ENCODE results near the gene PRICKLE2.

The PRICKLE2 gene

GRCh38 chr3:64215559-64215958, 9.7 kb downstream of the PRICKLE2 start:
- Histone ChIP-seq H3K4me2 (ENCODE audit: low read length) (no peak overlapping the region), H3K4me1 (ENCODE audit: insufficient read depth, low read length, severe bottlenecking) (no peaks in the 10 kb centered on the region)

GRCh38 chr3:64215103-64215502, 10.2 kb downstream of the PRICKLE2 start:
- Histone ChIP-seq H3K27ac (ENCODE audit: low read depth, low read length, poor library complexity, severe bottlenecking) (no peak overlapping the region), H3K4me3 (ENCODE audit: low read depth, low read length, poor library complexity, severe bottlenecking) (no peak overlapping the region), H3K4me1 (ENCODE audit: insufficient read depth, low read length, severe bottlenecking) (no peaks in the 10 kb centered on the region), H3K27me3 (ENCODE audit: insufficient read depth, low read length) (no peaks in the 10 kb centered on the region), H2AFZ (ENCODE audit: low read length) (no peak overlapping the region), H3K79me2 (ENCODE audit: insufficient read depth, low read length) (no peaks in the 10 kb centered on the region), H3K9me2 (ENCODE audit: low read depth, low read length) (no peaks in the 10 kb centered on the region), H3F3A (ENCODE audit: insufficient read depth, low read length) (no peaks in the 10 kb centered on the region), H3K9me3 (ENCODE audit: low read length) (no peaks in the 10 kb centered on the region), H4K20me1 (ENCODE audit: insufficient read depth, low read length) (no peaks in the 10 kb centered on the region), H3K9ac (ENCODE audit: low read length) (no peak overlapping the region), H3K4me2 (ENCODE audit: low read length) (no peak overlapping the region), H3K36me3 (ENCODE audit: insufficient read depth, low read length) (no peaks in the 10 kb centered on the region)
- TF ChIP-seq CTCF (IDR thresholded peaks at IDR 0.05; ENCODE audit: low read length) (no peak), EZH2 (IDR thresholded peaks at IDR 0.05; ENCODE audit: borderline replicate concordance, low read length) (no peak)

More at GRCh38 chr3:64215559-64215958, 9.7 kb downstream of the PRICKLE2 start:
- Histone ChIP-seq H3K9ac (ENCODE audit: low read length) (no peak overlapping the region), H3K4me3 (ENCODE audit: low read depth, low read length, poor library complexity, severe bottlenecking) (no peak overlapping the region), H3F3A (ENCODE audit: insufficient read depth, low read length) (no peaks in the 10 kb centered on the region), H3K79me2 (ENCODE audit: insufficient read depth, low read length) (no peaks in the 10 kb centered on the region), H3K9me3 (ENCODE audit: low read length) (no peaks in the 10 kb centered on the region), H3K27ac (ENCODE audit: low read depth, low read length, poor library complexity, severe bottlenecking) (no peak overlapping the region), H3K9me2 (ENCODE audit: low read depth, low read length) (no peaks in the 10 kb centered on the region), H4K20me1 (ENCODE audit: insufficient read depth, low read length) (no peaks in the 10 kb centered on the region), H3K36me3 (ENCODE audit: insufficient read depth, low read length) (no peaks in the 10 kb centered on the region), H3K27me3 (ENCODE audit: insufficient read depth, low read length) (no peaks in the 10 kb centered on the region), H2AFZ (ENCODE audit: low read length) (no peak overlapping the region)
- TF ChIP-seq CTCF (IDR thresholded peaks at IDR 0.05; ENCODE audit: low read length) (no peak), EZH2 (IDR thresholded peaks at IDR 0.05; ENCODE audit: borderline replicate concordance, low read length) (no peak)

DNA sequence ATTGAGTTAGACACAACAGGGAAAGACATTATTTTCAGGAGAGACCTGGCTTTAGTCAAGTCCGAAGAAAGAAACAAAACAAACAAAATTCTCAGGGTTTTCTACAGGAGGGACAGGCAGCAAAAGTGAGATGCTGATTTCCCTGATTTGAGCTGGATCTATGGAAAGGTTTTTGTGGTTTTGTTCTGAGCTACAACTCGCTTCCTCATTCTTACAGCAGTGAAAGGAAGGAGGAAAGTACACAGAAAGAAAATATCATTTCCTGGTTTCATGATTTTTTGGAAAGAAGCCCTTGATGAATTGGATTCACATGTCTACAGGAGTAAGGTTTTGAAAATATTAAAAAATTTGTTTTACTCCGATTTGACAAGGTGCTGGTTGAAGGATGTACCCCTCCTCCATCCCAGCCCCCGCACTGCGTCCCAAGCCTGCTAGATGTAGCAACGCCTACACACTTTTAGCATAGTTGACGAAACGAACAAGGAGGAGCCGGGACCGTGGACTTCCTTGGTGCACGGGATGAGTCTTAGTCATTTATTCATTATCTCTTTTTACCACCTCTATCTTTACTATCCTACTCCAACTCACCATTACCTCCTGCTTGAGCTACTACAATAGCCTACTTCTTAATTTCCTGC, 10.8 kb downstream of the PRICKLE2 start:
- Histone ChIP-seq H2AFZ (ENCODE audit: low read length) (no peak overlapping the region), H3K36me3 (ENCODE audit: insufficient read depth, low read length) (no peaks in the 10 kb centered on the region), H3K79me2 (ENCODE audit: insufficient read depth, low read length) (no peaks in the 10 kb centered on the region), H3K4me1 (ENCODE audit: insufficient read depth, low read length, severe bottlenecking) (no peaks in the 10 kb centered on the region), H4K20me1 (ENCODE audit: insufficient read depth, low read length) (no peaks in the 10 kb centered on the region), H3K27ac (ENCODE audit: low read depth, low read length, poor library complexity, severe bottlenecking) (no peak overlapping the region), H3K4me2 (ENCODE audit: low read length) (no peak overlapping the region), H3K9me3 (ENCODE audit: low read length) (no peaks in the 10 kb centered on the region), H3K27me3 (ENCODE audit: insufficient read depth, low read length) (no peaks in the 10 kb centered on the region), H3F3A (ENCODE audit: insufficient read depth, low read length) (no peaks in the 10 kb centered on the region), H3K9ac (ENCODE audit: low read length) (no peak overlapping the region), H3K9me2 (ENCODE audit: low read depth, low read length) (no peaks in the 10 kb centered on the region), H3K4me3 (ENCODE audit: low read depth, low read length, poor library complexity, severe bottlenecking) (no peak overlapping the region)
- TF ChIP-seq EZH2 (IDR thresholded peaks at IDR 0.05; ENCODE audit: borderline replicate concordance, low read length) (no peak), CTCF (IDR thresholded peaks at IDR 0.05; ENCODE audit: low read length) (no peak)
